Liver (tissue), 9 donors: ENCODE data around the gene SRRM3. TPM values are rescaled to one million over a fixed set of nuclear protein-coding genes. Genes with fewer than 3 reads are reported as not detected.
"Not testable (repeated sequence)": the region's sequence is repeated elsewhere in the genome, so short reads cannot be mapped to it uniquely, and the experiment has no call there.

Experiments used
- DNase-seq: peaks from one replicate; pipeline ENCODE4 v3.0.0-alpha.2; 2017; ENCODE audit warnings: low spot score
- H3K27ac ChIP-seq, 2 donors: one replicate each; pipeline ENCODE4 v1.7.0; 2013; ENCODE audit warnings: inconsistent platforms in 2 of 2, low read length in 2 of 2, control low read depth in 1 of 2, low read depth in 1 of 2, mild to moderate bottlenecking in 1 of 2
- H3K27me3 ChIP-seq, 4 donors: one replicate each; pipeline versions ENCODE4 v1.6.1 to v1.7.0; 2013; ENCODE audit warnings: low read length in 3 of 4, inconsistent platforms in 1 of 4, mild to moderate bottlenecking in 1 of 4, moderate library complexity in 1 of 4; ENCODE audit not compliant: control insufficient read depth in 4 of 4, insufficient read depth in 4 of 4
- H3K36me3 ChIP-seq, 4 donors: one replicate each; pipeline versions ENCODE4 v1.6.1 to v1.7.0; 2013; ENCODE audit warnings: low read length in 3 of 4, mild to moderate bottlenecking in 3 of 4, low read depth in 1 of 4, moderate library complexity in 1 of 4; ENCODE audit not compliant: control insufficient read depth in 4 of 4, insufficient read depth in 3 of 4
- H3K4me1 ChIP-seq, 4 donors: one replicate each; pipeline versions ENCODE4 v1.6.1 to v1.7.0; 2013; ENCODE audit warnings: low read length in 3 of 4, mild to moderate bottlenecking in 3 of 4, moderate library complexity in 1 of 4; ENCODE audit not compliant: control insufficient read depth in 4 of 4, insufficient read depth in 4 of 4
- H3K4me3 ChIP-seq, 3 donors: one replicate each; pipeline versions ENCODE4 v1.6.1 to v1.7.0; 2013; ENCODE audit warnings: low read length in 3 of 3, control low read depth in 1 of 3, low read depth in 1 of 3, mild to moderate bottlenecking in 1 of 3
- H3K9ac ChIP-seq, 2 donors: one replicate each; pipeline ENCODE4 v1.7.0; 2013; ENCODE audit warnings: low read length in 2 of 2, mild to moderate bottlenecking in 2 of 2, moderate library complexity in 2 of 2, control low read depth in 1 of 2, low read depth in 1 of 2
- H3K9me3 ChIP-seq, 4 donors: one replicate each; pipeline versions ENCODE4 v1.6.1 to v1.7.0; 2013; ENCODE audit warnings: low read length in 3 of 4; ENCODE audit not compliant: control insufficient read depth in 4 of 4
- ATF3 ChIP-seq: IDR thresholded peaks from 2 replicates; pipeline ENCODE4 v1.6.1; 2016; ENCODE audit warnings: antibody characterized with exemption
- CTCF ChIP-seq: fragments of 150-350 bp; IDR thresholded peaks from 2 replicates; pipeline ENCODE4 v1.5.1; 2017; ENCODE audit warnings: improper control_type of control experiment, low read depth, low read length; ENCODE audit not compliant: missing input control
- EGR1 ChIP-seq, 2 donors: IDR thresholded peaks; 2 replicates each; pipeline ENCODE4 v1.6.1; 2016 to 2018; ENCODE audit warnings: antibody characterized with exemption in 2 of 2, low read depth in 2 of 2
- FOXA1 ChIP-seq: IDR thresholded peaks from 2 replicates; pipeline ENCODE4 v1.6.1; 2016; ENCODE audit warnings: antibody characterized with exemption
- FOXA2 ChIP-seq: IDR thresholded peaks from 2 replicates; pipeline ENCODE4 v1.6.1; 2016; ENCODE audit warnings: antibody characterized with exemption
- GABPA ChIP-seq, 2 donors: IDR thresholded peaks in 1 of 2; conservative IDR thresholded peaks in 1 of 2; 2 replicates each; pipeline ENCODE4 v1.6.1; 2016; ENCODE audit warnings: antibody characterized with exemption in 2 of 2, mild to moderate bottlenecking in 1 of 2, moderate library complexity in 1 of 2
- HNF4A ChIP-seq, 2 donors: conservative IDR thresholded peaks; 2 replicates each; pipeline ENCODE4 v1.6.1; 2016; ENCODE audit warnings: antibody characterized with exemption in 2 of 2, mild to moderate bottlenecking in 2 of 2
- MAX ChIP-seq: IDR thresholded peaks from 2 replicates; pipeline ENCODE4 v1.6.1; 2016; ENCODE audit warnings: antibody characterized with exemption
- NR2F2 ChIP-seq: IDR thresholded peaks from 2 replicates; pipeline ENCODE4 v1.6.1; 2016; ENCODE audit warnings: antibody characterized with exemption
- REST ChIP-seq: IDR thresholded peaks from 2 replicates; pipeline ENCODE4 v1.6.1; 2016; ENCODE audit warnings: antibody characterized with exemption, mild to moderate bottlenecking
- RXRA ChIP-seq, 2 donors: IDR thresholded peaks; 2 replicates each; pipeline ENCODE4 v1.6.1; 2017 to 2018; ENCODE audit warnings: antibody characterized with exemption in 2 of 2, mild to moderate bottlenecking in 1 of 2
- SP1 ChIP-seq: IDR thresholded peaks from 2 replicates; pipeline ENCODE4 v1.6.1; 2018; ENCODE audit warnings: antibody characterized with exemption, mild to moderate bottlenecking
- TAF1 ChIP-seq: conservative IDR thresholded peaks from 2 replicates; pipeline ENCODE4 v1.6.1; 2016; ENCODE audit warnings: antibody characterized with exemption, mild to moderate bottlenecking
- YY1 ChIP-seq: IDR thresholded peaks from 2 replicates; pipeline ENCODE4 v1.6.1; 2016; ENCODE audit warnings: antibody characterized with exemption, mild to moderate bottlenecking
- WGBS: extraction: QIAGEN DNeasy Blood & Tissue Kit; methylation state at CpG from one replicate; pipeline ENCODE4 v1.1.7; 2013; 5-methylcytosine and 5-hydroxymethylcytosine counted together
- polyA plus RNA-seq, 2 donors: library from polyadenylated mRNA; stranded (reverse) in 1 of 2; unstranded in 1 of 2; fragments of 200-250 nt in 1 of 2; fragments of >200 nt in 1 of 2; fragmentation: Nextera tagmentation in 1 of 2; extraction: Ambion mirVana in 1 of 2; gene quantifications; one replicate each; pipeline versions ENCODE4 v1.2.1 to v1.2.3, GENCODE V29; 2013 to 2015
- total RNA-seq, 2 donors: library from RNA; depleted of rRNA; stranded (reverse); fragments of >200 nt; gene quantifications; one replicate each; pipeline ENCODE4 v1.2.3, GENCODE V29; 2014
- donor health status: healthy.
- donor health status: healthy.
- donor health status: healthy.
- donor health status: healthy.
- donor health status: healthy.

Gene SRRM3
- total and polyA plus RNA-seq, 4 donors: 0.08 to 0.16 TPM; not detected in 2

- no peak overlapping the region for H3K4me3 ChIP-seq
- H3K36me3 ChIP-seq: peaks cover 3 to 6% (median 4%) of the 10 kb centered on the region in 4 donors
- H3K9ac ChIP-seq: no peak overlapping the region
- 78% methylated on average over 6 of the region's 6 CpGs for WGBS
- no peaks in the 10 kb centered on the region for H3K9me3 ChIP-seq
- TF ChIP-seq ATF3 (no peak), FOXA1 (no peak), REST (no peak), CTCF (no peak), FOXA2 (no peak), YY1 (no peak)
- H3K27ac ChIP-seq: no peak overlapping the region
- no peaks in the 10 kb centered on the region for H3K27me3 ChIP-seq
- no peak for DNase-seq
- peaks cover 7 to 38% (median 32%) of the 10 kb centered on the region in 4 donors for H3K4me1 ChIP-seq
These were observed 132.7 kb downstream of the SRRM3 start for GRCh38 chr7:76334320-76334967.

GRCh38 chr7:76335417-76335816 lies 133.7 kb downstream of the SRRM3 start:
- peaks cover 7 to 31% (median 29%) of the 10 kb centered on the region in 4 donors for H3K4me1 ChIP-seq
- not testable (repeated sequence) for H3K27ac ChIP-seq, H3K9me3 ChIP-seq, H3K27me3 ChIP-seq, H3K9ac ChIP-seq, DNase-seq, H3K36me3 ChIP-seq, H3K4me3 ChIP-seq
- 97% methylated on average over 2 of the region's 2 CpGs for WGBS

GRCh38 chr7:76336094-76336493 lies 134.4 kb downstream of the SRRM3 start:
- H3K4me1 ChIP-seq: peaks cover 8 to 26% (median 23%) of the 10 kb centered on the region in 4 donors

More at GRCh38 chr7:76336094-76336493, 134.4 kb downstream of the SRRM3 start:
- Histone ChIP-seq H3K36me3 (no peaks in the 10 kb centered on the region), H3K9ac (no peak overlapping the region), H3K27me3 (no peaks in the 10 kb centered on the region), H3K27ac (no peak overlapping the region), H3K9me3 (no peaks in the 10 kb centered on the region), H3K4me3 (no peak overlapping the region)
- TF ChIP-seq EGR1 (IDR thresholded peaks at IDR 0.05; ENCODE audit: low read depth in 2 of 2): no peak
- TF ChIP-seq HNF4A (conservative IDR thresholded peaks at IDR 0.05): no peak
- TF ChIP-seq YY1: no peak
- no peak for TF ChIP-seq FOXA2
- no peak for TF ChIP-seq GABPA (IDR thresholded peaks at IDR 0.05 in 1 of 2, conservative IDR thresholded peaks at IDR 0.05 in 1 of 2)
- no peak for TF ChIP-seq MAX
- no peak for TF ChIP-seq NR2F2
- no peak for TF ChIP-seq FOXA1
- TF ChIP-seq RXRA (IDR thresholded peaks at IDR 0.05): no peak
- TF ChIP-seq REST: no peak
- TF ChIP-seq SP1: no peak
- TF ChIP-seq TAF1: no peak
- DNase-seq: no peak
